Keratinocyte (primary cell): ENCODE measurements around the gene EFHD1.

Source experiments
- CTCF ChIP-seq, 3 experiments: IDR thresholded peaks in 1 of 3; conservative IDR thresholded peaks in 1 of 3; optimal IDR thresholded peaks in 1 of 3; 2 replicates in 2 of 3; 3 replicates in 1 of 3; pipeline versions ENCODE3 to v1.5.1; 2011; ENCODE audit warnings: low read length in 3 of 3, mild to moderate bottlenecking in 3 of 3, moderate library complexity in 2 of 3, control low read depth in 1 of 3, inconsistent platforms in 1 of 3; ENCODE audit not compliant: insufficient read depth in 2 of 3; ENCODE audit errors: extremely low read depth in 1 of 3
- EZH2 ChIP-seq: IDR thresholded peaks from one replicate; pipeline ENCODE4 v1.6.1; 2012; ENCODE audit warnings: inconsistent platforms, mild to moderate bottlenecking, low read length, moderate library complexity

DNA sequence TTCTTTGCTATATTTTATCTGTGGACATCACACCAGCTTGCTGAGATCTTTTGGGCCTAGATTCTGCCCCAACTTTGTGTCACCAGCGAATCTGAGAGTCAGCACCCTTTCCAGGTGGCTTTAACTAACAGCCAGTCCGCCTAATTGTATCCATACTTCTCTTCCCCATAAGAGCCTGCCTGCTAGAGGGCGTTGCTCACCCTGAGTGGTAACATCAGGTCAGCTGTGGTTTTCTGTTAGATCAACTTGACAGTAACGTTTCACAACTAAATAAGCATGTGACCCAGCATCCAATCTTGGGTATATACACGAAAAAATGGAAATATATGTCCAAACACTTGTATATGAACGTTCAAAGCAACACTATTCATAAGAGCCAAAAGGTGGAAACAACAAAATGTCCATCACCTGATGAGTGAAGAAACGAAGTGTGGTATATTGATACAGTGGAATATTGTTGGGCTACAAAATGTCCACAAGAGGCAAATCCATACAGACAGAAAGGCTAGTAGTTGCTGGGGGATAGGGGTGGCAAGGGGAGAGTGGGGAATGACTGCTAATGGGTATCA is 24.9 kb downstream of the EFHD1 start:
- peak in 1 of 3 experiments; percentile 33 for TF ChIP-seq CTCF (optimal IDR thresholded peaks at IDR 0.05 in 1 of 3, IDR thresholded peaks at IDR 0.05 in 1 of 3, conservative IDR thresholded peaks at IDR 0.05 in 1 of 3; ENCODE audit: extremely low read depth in 1 of 3, insufficient read depth in 2 of 3, low read length in 3 of 3)
- TF ChIP-seq EZH2: no peak
